Loucy (cell line): Measurements from ENCODE around the gene COG4.
A peak's percentile ranks its signal among the peaks of the same experiment; 100 is the strongest.

Experiments
- H2AFZ ChIP-seq: fragments of 200-600 bp; sonication (generic); 2 replicates; pipeline ENCODE4 v1.6.0; 2016; ENCODE audit warnings: antibody characterized with exemption, mild to moderate bottlenecking, low read length, moderate library complexity
- H3F3A ChIP-seq: fragments of 200-600 bp; 2 replicates; pipeline ENCODE4 v1.6.0; 2016; ENCODE audit warnings: antibody characterized with exemption, low read depth, mild to moderate bottlenecking
- H3K27me3 ChIP-seq: fragments of 200-600 bp; sonication (generic); 2 replicates; pipeline ENCODE4 v1.6.1; 2014; ENCODE audit warnings: low read length, mild to moderate bottlenecking; ENCODE audit not compliant: insufficient read depth, poor library complexity, severe bottlenecking
- H3K36me3 ChIP-seq: fragments of 200-600 bp; sonication (generic); 2 replicates; pipeline ENCODE4 v1.6.1; 2016; ENCODE audit warnings: low read length; ENCODE audit not compliant: insufficient read depth
- H3K4me1 ChIP-seq: fragments of 200-600 bp; sonication (generic); 2 replicates; pipeline ENCODE4 v1.5.1; 2014; ENCODE audit warnings: low read length, mild to moderate bottlenecking; ENCODE audit not compliant: insufficient read depth, poor library complexity, severe bottlenecking
- H3K4me2 ChIP-seq: fragments of 200-600 bp; sonication (generic); 2 replicates; pipeline ENCODE4 v1.6.0; 2014; ENCODE audit warnings: antibody characterized with exemption, low read length, low read depth, mild to moderate bottlenecking; ENCODE audit not compliant: poor library complexity, severe bottlenecking
- H3K4me3 ChIP-seq: fragments of 200-600 bp; sonication (generic); 2 replicates; pipeline ENCODE4 v1.5.1; 2014; ENCODE audit warnings: low read length, mild to moderate bottlenecking, mixed read lengths; ENCODE audit not compliant: poor library complexity, severe bottlenecking
- H3K79me2 ChIP-seq: fragments of 200-600 bp; sonication (generic); 2 replicates; pipeline ENCODE4 v1.6.1; 2014; ENCODE audit warnings: low read length; ENCODE audit not compliant: insufficient read depth
- H3K9ac ChIP-seq: fragments of 200-600 bp; sonication (generic); 2 replicates; pipeline ENCODE4 v1.6.0; 2014; ENCODE audit warnings: mild to moderate bottlenecking, low read depth, low read length, moderate library complexity; ENCODE audit not compliant: poor library complexity, severe bottlenecking
- H3K9me2 ChIP-seq: fragments of 200-600 bp; sonication (generic); replicated peaks from 2 replicates; pipeline ENCODE4 v1.6.1; 2016; ENCODE audit warnings: low read depth, low read length, mixed read lengths
- H3K9me3 ChIP-seq: fragments of 200-600 bp; sonication (generic); 2 replicates; pipeline ENCODE4 v1.6.1; 2014; ENCODE audit warnings: mild to moderate bottlenecking, antibody characterized with exemption, low read length, low read depth; ENCODE audit not compliant: insufficient read depth
- H4K20me1 ChIP-seq: fragments of 200-600 bp; sonication (generic); 2 replicates; pipeline ENCODE4 v1.6.0; 2014; ENCODE audit warnings: antibody characterized with exemption, low read length, mild to moderate bottlenecking; ENCODE audit not compliant: insufficient read depth, poor library complexity, severe bottlenecking
- CTCF ChIP-seq: fragments of 200-600 bp; sonication (generic); conservative IDR thresholded peaks from 2 replicates; pipeline ENCODE4 v1.5.1; 2014; ENCODE audit warnings: mild to moderate bottlenecking, antibody characterized with exemption, low read length
- EZH2phosphoT487 ChIP-seq: fragments of 200-600 bp; IDR thresholded peaks from 2 replicates; pipeline ENCODE4 v1.6.1; 2018; ENCODE audit warnings: antibody characterized with exemption, mild to moderate bottlenecking, moderate library complexity, borderline replicate concordance

The COG4 gene

GRCh38 chr16:70434484-70435260, 88.7 kb downstream of the COG4 start:
- Histone ChIP-seq H3K4me1 (peaks cover 62% of the 10 kb centered on the region), H3K79me2 (peaks cover 74% of the 10 kb centered on the region), H3K9ac (no peak overlapping the region), H3K36me3 (no peaks in the 10 kb centered on the region), H3K9me3 (no peaks in the 10 kb centered on the region), H4K20me1 (peaks cover 15% of the 10 kb centered on the region), H3K9me2 (no peaks in the 10 kb centered on the region), H3K4me3 (no peak overlapping the region), H2AFZ (no peak overlapping the region), H3K27me3 (no peaks in the 10 kb centered on the region), H3K4me2 (peak overlapping the region; percentile 9), H3F3A (peaks cover 6% of the 10 kb centered on the region; the same call in 1 of the 2 replicates)
- TF ChIP-seq CTCF (no peak), EZH2phosphoT487 (no peak)

- H3K9me2 ChIP-seq = no peaks in the 10 kb centered on the region
- peak overlapping the region; percentile 44 for H3K9ac ChIP-seq
- H3K27me3 ChIP-seq = no peaks in the 10 kb centered on the region
- no peaks in the 10 kb centered on the region for H3K9me3 ChIP-seq
- peak overlapping the region; percentile 45 for H3K4me2 ChIP-seq
- H3K4me3 ChIP-seq = peak overlapping the region; percentile 38
- H4K20me1 ChIP-seq = peaks cover 15% of the 10 kb centered on the region
- H3K36me3 ChIP-seq = no peaks in the 10 kb centered on the region
- no peak overlapping the region for H2AFZ ChIP-seq
- TF ChIP-seq CTCF (no peak), EZH2phosphoT487 (no peak)
- peaks cover 65% of the 10 kb centered on the region for H3K4me1 ChIP-seq
- H3F3A ChIP-seq = peaks cover 6% of the 10 kb centered on the region; the same call in 1 of the 2 replicates
- peaks cover 81% of the 10 kb centered on the region for H3K79me2 ChIP-seq
Measured at GRCh38 chr16:70433458-70434103, 89.8 kb downstream of the COG4 start.

- Histone ChIP-seq H3K27me3 (no peaks in the 10 kb centered on the region), H3K9ac (peak overlapping the region; percentile 44), H2AFZ (no peak overlapping the region), H3K4me1 (peaks cover 69% of the 10 kb centered on the region), H3K9me3 (no peaks in the 10 kb centered on the region), H3K9me2 (no peaks in the 10 kb centered on the region), H3F3A (peaks cover 6% of the 10 kb centered on the region; the same call in 1 of the 2 replicates), H3K4me3 (peak overlapping the region; percentile 38), H3K36me3 (no peaks in the 10 kb centered on the region), H3K4me2 (peak overlapping the region; percentile 45), H3K79me2 (peaks cover 76% of the 10 kb centered on the region), H4K20me1 (peaks cover 10% of the 10 kb centered on the region)
- TF ChIP-seq CTCF (no peak), EZH2phosphoT487 (no peak)
Measured at GRCh38 chr16:70432723-70433457, 90.5 kb downstream of the COG4 start.
